ENCODE results near the gene NRL. TPM values are rescaled to one million over a fixed set of nuclear protein-coding genes. Genes with fewer than 3 reads are reported as not detected.

NRL gene
- polyA plus RNA-seq, 1 donor (not counting 4 experiments of a cell fraction or from before 2014, with no cell fraction given) = 0.29 TPM

DNA sequence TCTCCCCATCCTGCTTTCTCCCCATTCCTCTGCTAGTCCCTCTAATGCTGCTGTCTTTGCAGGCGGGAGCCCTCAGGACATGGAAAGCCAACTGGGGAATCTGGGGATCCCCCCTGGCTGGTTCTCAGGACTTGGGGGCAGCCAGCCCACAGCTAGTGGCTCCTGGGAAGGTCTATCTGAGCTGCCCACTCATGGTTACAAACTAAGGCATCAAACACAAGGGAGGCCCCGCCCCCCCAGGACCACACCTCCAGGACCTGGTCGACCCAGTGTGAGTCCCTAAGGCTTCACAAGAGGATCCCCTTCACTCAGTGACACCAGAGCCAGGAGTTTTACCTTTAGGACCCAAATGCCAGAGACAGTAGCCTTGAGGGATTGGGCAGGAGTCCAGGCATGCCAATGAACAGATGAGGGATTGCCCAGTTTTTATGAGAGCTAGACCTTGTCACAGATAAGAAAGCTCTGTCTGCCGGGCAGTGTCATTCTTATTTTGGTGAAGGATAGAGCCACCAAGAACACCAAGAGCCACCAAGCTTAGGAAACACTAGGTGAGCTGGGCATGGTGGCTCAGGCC, 51.4 kb downstream of the NRL start:
- Histone ChIP-seq H3K4me2 (ENCODE audit: control insufficient read depth, extremely low read depth, insufficient read depth, low read depth, low read length) (no peak overlapping the region), H4K20me1 (ENCODE audit: control insufficient read depth, extremely low read depth, insufficient read depth, low read length) (no peaks in the 10 kb centered on the region), H3K27me3 (ENCODE audit: control insufficient read depth, extremely low read depth, insufficient read depth, low read length) (peaks cover 5% of the 10 kb centered on the region), H3K4me1 (ENCODE audit: control insufficient read depth, extremely low read depth, insufficient read depth, low read length) (no peaks in the 10 kb centered on the region), H3K79me2 (ENCODE audit: control insufficient read depth, insufficient read depth, low read length) (no peaks in the 10 kb centered on the region), H3K9ac (ENCODE audit: control insufficient read depth, extremely low read depth, insufficient read depth, low read length) (no peak overlapping the region), H3K9me3 (ENCODE audit: control insufficient read depth, low read depth, low read length) (no peaks in the 10 kb centered on the region), H3K4me3 (ENCODE audit: control insufficient read depth in 2 of 3, extremely low read depth in 1 of 3, insufficient read depth in 2 of 3, low read depth in 1 of 3, low read length in 3 of 3) (no peak overlapping the region), H3K9me1 (ENCODE audit: control insufficient read depth, extremely low read depth, insufficient read depth, low read length) (no peaks in the 10 kb centered on the region), H2AFZ (ENCODE audit: control insufficient read depth, low read length) (no peak overlapping the region), H3K36me3 (ENCODE audit: control insufficient read depth in 2 of 2, extremely low read depth in 1 of 2, insufficient read depth in 2 of 2, low read length in 2 of 2) (no peaks in the 10 kb centered on the region), H3K27ac (ENCODE audit: control insufficient read depth, insufficient read depth, low read length) (no peak overlapping the region)
- DNase-seq (ENCODE audit: low read depth, low spot score) (no peak), FAIRE-seq (no peak)
- no peak for TF ChIP-seq EZH2 (IDR thresholded peaks at IDR 0.05; ENCODE audit: low read length)
- TF ChIP-seq, protein P1, sequence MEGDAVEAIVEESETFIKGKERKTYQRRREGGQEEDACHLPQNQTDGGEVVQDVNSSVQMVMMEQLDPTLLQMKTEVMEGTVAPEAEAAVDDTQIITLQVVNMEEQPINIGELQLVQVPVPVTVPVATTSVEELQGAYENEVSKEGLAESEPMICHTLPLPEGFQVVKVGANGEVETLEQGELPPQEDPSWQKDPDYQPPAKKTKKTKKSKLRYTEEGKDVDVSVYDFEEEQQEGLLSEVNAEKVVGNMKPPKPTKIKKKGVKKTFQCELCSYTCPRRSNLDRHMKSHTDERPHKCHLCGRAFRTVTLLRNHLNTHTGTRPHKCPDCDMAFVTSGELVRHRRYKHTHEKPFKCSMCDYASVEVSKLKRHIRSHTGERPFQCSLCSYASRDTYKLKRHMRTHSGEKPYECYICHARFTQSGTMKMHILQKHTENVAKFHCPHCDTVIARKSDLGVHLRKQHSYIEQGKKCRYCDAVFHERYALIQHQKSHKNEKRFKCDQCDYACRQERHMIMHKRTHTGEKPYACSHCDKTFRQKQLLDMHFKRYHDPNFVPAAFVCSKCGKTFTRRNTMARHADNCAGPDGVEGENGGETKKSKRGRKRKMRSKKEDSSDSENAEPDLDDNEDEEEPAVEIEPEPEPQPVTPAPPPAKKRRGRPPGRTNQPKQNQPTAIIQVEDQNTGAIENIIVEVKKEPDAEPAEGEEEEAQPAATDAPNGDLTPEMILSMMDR (optimal IDR thresholded peaks at IDR 0.05 in 1 of 3, IDR thresholded peaks at IDR 0.05 in 1 of 3, conservative IDR thresholded peaks at IDR 0.05 in 1 of 3; ENCODE audit: extremely low read depth in 1 of 3, insufficient read depth in 2 of 3, low read length in 3 of 3) = no peak
- dilution Hi-C loops (cut with MboI; ENCODE audit: extremely low pct_ligation_motif_present, low sequenced_read_pairs) = no loop called here

DNA sequence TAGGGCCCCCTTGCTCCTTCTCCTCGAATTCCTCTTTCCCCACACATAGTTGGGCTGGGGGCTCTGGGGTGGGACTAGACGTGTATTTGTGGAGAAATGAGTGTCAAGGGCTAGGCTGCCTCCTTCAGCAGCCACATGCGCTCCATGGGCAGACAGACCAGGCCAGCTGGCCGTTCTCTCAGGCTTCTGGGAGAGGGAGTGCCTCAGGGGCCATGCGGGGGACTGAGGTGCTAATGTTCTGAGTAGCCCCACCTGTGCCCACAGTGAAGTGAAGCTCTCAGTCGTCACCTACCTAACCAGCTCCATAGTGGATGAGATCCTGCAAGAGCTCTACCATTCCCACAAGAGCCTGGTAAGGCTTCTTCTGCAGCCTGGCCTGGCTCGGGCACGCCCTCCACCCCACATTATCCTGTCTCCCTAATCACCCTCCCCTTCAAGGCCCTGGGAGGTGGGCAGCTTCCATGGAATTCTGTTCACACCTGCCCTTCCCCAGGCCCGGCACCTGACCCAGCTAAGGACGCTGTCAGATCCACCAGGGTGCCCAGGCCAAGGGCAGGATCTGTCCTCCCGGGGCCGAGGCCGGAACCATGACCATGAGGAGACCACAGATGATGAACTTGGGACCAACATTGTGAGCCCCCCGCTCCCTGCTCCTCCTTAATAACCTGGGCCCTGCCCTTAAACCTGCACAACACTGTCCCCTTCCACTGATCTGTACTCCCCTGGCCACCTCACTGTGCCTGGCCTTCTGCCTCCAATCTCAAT, 52.4 kb downstream of the NRL start:
- no peak for TF ChIP-seq EZH2 (IDR thresholded peaks at IDR 0.05; ENCODE audit: low read length)
- TF ChIP-seq, protein P1 (optimal IDR thresholded peaks at IDR 0.05 in 1 of 3, IDR thresholded peaks at IDR 0.05 in 1 of 3, conservative IDR thresholded peaks at IDR 0.05 in 1 of 3; ENCODE audit: extremely low read depth in 1 of 3, insufficient read depth in 2 of 3, low read length in 3 of 3) = no peak
- H2AFZ ChIP-seq (ENCODE audit: control insufficient read depth, low read length) = no peak overlapping the region
- no peak overlapping the region for H3K4me3 ChIP-seq (ENCODE audit: control insufficient read depth in 2 of 3, extremely low read depth in 1 of 3, insufficient read depth in 2 of 3, low read depth in 1 of 3, low read length in 3 of 3)
- FAIRE-seq (no peak), DNase-seq (ENCODE audit: low read depth, low spot score) (no peak)
- H3K9me1 ChIP-seq (ENCODE audit: control insufficient read depth, extremely low read depth, insufficient read depth, low read length) = no peaks in the 10 kb centered on the region
- no peak overlapping the region for H3K4me2 ChIP-seq (ENCODE audit: control insufficient read depth, extremely low read depth, insufficient read depth, low read depth, low read length)
- no peaks in the 10 kb centered on the region for H3K9me3 ChIP-seq (ENCODE audit: control insufficient read depth, low read depth, low read length)
- H3K9ac ChIP-seq (ENCODE audit: control insufficient read depth, extremely low read depth, insufficient read depth, low read length) = no peak overlapping the region
- dilution Hi-C loops (cut with MboI; ENCODE audit: extremely low pct_ligation_motif_present, low sequenced_read_pairs) = no loop called here
- H3K27me3 ChIP-seq (ENCODE audit: control insufficient read depth, extremely low read depth, insufficient read depth, low read length) = no peaks in the 10 kb centered on the region
- H3K36me3 ChIP-seq (ENCODE audit: control insufficient read depth in 2 of 2, extremely low read depth in 1 of 2, insufficient read depth in 2 of 2, low read length in 2 of 2) = no peaks in the 10 kb centered on the region
- H3K79me2 ChIP-seq (ENCODE audit: control insufficient read depth, insufficient read depth, low read length) = no peaks in the 10 kb centered on the region
- H4K20me1 ChIP-seq (ENCODE audit: control insufficient read depth, extremely low read depth, insufficient read depth, low read length) = no peaks in the 10 kb centered on the region
- no peaks in the 10 kb centered on the region for H3K4me1 ChIP-seq (ENCODE audit: control insufficient read depth, extremely low read depth, insufficient read depth, low read length)
- H3K27ac ChIP-seq (ENCODE audit: control insufficient read depth, insufficient read depth, low read length) = no peak overlapping the region

Measured in keratinocyte (primary cell).